DMS114 treated with DMSO at 0.1 percent for 48 hours (cell line): ENCODE measurements around the gene SDHAF3.
A peak's percentile ranks its signal among the peaks of the same experiment; 100 is the strongest.
"Not testable (repeated sequence)": the region's sequence is repeated elsewhere in the genome, so short reads cannot be mapped to it uniquely, and the experiment has no call there.

Source experiments
- DNase-seq: peaks from one replicate; lab custom pipeline; 2025; ENCODE audit not compliant: unreplicated experiment; lab: John Stamatoyannopoulos, UW

SDHAF3 gene

GRCh38 chr7:97123115-97123514 is 5.6 kb downstream of the SDHAF3 start:
- DNase-seq = not testable (repeated sequence)

DNA sequence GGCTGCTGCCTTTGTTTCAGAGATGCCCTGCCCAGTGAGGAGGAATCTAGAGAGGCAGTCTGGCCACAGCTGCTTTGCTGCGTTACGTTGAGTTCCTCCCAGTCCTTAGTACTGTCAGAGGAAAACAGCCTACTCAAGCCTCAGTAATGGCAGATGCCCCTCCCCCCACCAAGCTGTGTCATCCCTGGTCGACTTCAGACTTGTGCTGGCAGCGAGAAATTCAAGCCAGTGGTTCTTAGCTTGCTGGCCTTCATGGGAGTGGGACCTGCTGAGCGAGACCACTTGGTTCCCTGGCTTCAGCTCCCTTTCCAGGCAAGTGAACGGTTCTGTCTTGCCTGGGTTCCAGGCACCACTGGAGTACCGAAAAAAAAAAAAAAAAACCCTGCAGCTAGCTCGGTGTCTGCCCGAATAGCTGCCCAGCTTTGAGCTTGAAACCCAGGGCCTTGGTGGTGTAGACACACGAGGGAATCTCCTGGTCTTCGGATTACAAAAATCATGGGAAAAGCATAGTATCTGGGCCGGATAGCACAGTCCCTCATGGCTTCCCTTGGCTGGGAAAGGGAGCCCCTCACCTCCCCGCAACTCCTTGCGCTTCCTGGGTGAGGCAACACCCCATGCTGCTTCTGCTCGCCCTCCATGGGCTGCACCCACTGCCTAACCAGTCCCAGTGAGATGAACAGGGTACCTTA is 9.1 kb downstream of the SDHAF3 start:
- no peak for DNase-seq

GRCh38 chr7:97128736-97129135 is 11.2 kb downstream of the SDHAF3 start:
- no peak for DNase-seq

DNA sequence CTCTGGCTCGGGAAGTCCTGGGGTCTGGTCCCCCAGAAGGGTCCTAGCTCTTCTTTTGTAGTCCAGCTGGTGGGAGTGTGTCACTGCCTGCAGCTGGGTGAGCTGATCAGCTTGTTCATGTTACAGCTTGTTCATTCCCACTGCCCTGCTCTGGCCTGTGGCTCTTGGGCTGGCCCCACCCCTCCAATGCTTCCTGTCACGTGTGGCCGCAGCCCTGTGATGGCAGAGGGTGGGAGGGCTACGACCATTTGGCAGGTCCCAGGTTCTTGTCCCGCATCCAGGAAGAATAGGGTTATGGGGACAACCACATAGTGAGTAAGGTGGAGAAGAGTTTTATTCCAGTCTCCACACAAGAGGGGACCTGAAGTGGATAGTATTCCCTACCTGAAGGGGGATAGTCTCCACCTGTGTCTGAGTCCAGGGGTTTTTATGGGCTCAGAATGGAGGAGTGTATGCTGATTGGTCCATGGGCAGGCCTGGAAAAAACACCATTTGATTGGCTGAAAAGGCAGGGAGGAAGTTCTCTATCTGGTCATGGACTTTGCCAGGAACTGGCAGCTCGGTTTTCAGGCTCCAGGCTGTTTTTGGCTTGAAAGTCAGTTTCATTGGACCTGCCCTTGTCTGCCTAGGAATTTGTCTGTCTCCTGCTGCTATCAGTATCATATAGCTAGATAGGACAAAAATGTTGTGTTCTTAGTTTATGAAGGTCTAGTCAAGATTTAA is 13.1 kb downstream of the SDHAF3 start:
- no peak for DNase-seq

DNA sequence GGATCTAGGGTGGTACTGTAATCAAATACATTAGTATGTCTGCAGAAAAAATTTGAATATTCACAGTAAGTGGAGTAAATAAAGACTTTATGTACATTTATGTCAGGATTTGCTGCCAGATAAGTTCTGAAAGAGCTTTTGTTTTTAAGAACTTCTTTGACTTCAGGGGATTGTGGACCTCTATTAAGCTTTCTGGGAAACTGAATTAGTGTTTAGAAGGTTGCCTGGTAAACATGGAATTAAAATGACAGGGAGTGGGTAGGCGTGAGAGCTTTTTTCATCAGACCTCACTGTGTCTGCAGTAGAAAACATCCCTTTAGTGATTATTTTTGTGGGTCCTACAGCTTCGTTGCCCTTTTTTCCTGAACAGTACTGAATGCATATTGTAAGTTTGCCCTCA is 15.7 kb downstream of the SDHAF3 start:
- no peak for DNase-seq

DNA sequence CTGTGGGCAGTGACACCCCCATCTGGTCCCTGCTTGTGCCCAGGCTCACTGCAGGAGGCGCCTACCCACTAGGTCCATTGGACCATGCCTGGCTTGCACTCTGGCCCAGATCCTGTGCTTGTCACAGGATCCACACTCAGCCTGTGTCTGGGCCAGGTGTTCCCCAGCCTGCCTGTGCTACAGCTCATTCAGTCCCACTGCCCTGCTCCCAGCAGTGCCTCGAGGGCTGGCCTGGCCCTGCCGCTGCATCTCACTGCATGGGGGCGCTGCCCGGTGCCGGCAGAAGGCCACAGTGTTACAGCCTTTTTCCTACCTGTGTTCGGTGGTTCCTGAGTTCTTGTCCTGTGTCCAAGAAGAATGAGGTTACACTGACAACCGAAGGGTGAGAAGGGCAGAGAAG is 21.3 kb downstream of the SDHAF3 start:
- DNase-seq = no peak

DNA sequence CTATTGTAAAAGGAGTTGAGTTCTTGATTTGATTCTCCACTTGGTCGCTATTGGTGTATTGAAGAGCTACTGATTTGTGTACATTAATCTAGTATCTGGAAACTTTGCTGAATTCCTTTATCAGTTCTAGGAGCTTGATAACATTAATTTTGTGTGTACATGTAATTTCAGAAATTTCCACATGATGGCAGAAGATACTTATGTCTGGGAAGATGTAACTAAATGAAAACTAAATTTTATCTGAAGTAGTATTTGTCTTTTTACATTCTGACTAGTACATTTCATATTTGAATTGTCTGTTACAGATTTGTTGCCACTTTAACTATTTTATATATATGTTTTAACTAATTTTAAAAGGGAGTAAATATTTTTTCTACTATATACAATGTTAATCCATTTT is 27.6 kb downstream of the SDHAF3 start:
- peak; percentile 22 for DNase-seq

DNA sequence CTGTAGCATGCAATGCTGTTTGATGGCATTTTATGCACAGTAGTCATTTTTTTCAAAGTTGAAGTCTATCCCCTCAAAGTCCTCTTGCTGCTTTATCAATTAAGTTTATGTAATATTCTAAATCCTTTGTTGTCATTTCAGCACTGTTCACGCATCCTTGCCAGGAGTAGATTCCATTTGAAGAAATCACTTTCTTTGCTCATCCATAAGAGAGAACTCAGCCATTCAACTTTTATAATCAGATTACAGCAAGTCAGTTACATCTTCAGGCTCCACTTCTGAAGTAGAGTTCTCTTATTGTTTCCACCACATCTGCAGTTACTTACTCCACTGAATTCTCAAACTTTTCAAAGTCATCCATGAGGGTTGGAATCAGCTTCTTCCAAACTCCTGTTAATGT is 32.3 kb downstream of the SDHAF3 start:
- no peak for DNase-seq

DNA sequence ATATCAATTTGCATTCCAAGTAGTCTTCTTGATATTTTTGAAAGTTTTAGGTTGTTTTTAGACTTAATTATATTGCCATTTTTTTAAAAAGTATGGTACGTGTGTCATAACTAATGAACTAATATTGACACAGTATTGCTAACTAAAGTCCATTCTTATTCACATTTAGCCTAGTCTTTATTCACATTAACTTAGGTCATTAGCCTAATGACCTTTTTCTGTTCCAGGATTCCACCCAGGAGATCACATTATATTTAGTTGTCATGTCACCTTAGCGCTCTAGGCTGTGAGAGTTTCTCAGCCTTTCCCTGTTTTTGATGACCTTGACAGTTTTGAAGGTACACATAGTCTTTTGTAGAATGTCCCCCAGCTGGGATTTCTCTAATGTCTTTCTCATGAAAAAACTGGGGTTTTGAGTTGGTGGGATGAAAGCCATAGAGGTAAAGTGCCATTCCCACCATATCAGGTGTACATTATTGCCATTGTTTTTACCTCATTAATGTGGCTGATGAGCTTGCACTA is 38.5 kb downstream of the SDHAF3 start:
- DNase-seq = no peak

DNA sequence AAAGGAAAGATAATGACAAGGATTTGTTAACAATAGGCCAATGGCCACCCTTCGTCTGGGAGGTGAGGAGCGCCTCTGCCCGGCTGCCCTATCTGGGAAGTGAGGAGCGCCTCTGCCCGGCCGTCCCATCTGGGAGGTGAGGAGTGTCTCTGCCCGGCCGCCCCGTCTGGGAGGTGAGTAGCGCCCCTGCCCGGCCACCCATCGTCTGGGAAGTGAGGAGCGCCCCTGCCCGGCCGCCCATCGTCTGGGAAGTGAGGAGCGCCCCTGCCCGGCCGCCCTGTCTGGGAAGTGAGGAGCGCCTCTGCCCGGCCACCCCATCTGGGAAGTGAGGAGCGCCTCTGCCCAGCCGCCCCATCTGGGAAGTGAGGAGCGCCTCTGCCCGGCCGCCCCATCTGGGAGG is 42.5 kb downstream of the SDHAF3 start:
- DNase-seq = not testable (repeated sequence)

DNA sequence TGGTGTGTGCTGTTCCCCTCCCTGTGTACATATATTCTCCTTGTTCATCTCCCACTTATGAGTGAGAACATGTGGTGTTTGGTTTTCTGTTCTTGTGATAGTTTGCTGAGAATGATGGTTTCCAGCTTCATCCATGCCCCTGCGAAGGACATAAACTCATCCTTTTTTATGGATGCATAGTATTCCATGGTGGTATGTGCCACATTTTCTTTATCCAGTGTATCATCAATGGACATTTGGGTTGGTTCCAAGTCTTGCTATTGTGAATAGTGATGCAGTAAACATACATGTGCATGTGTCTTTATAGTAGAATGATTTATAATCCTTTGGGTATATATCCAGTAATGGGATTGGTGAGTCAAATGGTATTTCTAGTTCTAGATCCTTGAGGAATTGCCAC is 44.1 kb downstream of the SDHAF3 start:
- not testable (repeated sequence) for DNase-seq

GRCh38 chr7:97166308-97166707 is 48.8 kb downstream of the SDHAF3 start:
- DNase-seq = no peak

- DNase-seq = no peak
These were observed 49.7 kb downstream of the SDHAF3 start for GRCh38 chr7:97167176-97167575.

DNA sequence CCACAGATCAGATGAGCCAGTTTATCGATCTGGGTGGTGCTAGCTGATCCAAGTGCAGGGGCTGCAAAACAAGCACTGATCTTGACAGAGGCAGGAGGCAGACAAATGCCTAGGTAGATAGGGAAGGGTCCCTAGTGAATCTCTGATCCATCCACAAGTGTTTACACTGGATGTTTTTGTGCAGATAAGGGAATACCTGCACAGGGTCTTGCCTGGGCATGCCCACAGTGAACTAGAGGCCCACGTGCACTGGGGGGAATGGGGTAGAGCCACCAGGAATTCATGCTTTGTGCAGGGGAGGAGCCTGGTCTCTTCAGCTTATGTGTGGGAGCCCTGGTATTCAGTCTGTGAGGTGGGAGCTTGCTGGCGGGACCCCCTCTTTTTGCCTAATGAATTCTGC is 50.3 kb downstream of the SDHAF3 start:
- DNase-seq = no peak

DNA sequence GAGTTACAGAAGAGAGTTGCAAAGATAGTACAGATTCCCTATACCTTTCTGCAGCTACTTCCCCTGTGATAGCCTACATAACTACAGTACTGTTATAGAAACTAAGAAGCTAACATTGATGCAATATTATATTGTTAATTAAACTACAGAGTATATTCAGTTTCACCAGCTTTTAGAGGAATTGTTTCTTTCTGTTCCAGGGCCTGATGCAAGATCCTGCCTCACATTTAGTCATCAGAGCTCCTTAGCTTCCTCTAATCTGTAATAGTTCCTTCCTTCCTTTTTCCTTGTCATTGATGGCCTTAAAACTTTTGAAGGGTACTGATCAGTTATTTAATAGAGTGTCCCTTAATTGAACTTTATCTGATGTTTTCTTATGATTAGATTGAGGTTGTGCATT is 56.8 kb downstream of the SDHAF3 start:
- no peak for DNase-seq

- DNase-seq = peak; percentile 26
These were observed 62.1 kb downstream of the SDHAF3 start for GRCh38 chr7:97179454-97180104.

DNA sequence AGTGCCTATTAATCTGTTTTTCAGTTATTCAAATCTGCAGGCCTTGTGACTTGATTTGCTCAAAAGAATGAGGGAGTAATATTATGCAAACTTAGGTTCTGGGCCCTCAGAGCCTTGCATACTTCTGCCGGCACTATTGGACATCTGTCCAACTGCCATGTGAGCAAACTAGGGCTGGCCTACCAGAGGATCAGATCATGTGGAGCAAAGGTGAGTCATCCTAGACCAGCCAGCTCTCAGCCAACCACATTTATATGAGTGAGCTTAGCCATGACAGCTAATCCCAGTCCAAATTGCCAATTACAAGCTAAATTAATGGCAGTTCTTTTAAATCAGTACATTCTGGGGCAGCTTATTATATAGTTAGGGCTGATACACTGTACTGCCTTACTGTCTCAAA is 69.6 kb downstream of the SDHAF3 start:
- no peak for DNase-seq

- not testable (repeated sequence) for DNase-seq
These were observed 78.7 kb downstream of the SDHAF3 start for GRCh38 chr7:97196174-97196573.

- no peak for DNase-seq
These were observed 81.1 kb downstream of the SDHAF3 start for GRCh38 chr7:97198596-97198995.

DNA sequence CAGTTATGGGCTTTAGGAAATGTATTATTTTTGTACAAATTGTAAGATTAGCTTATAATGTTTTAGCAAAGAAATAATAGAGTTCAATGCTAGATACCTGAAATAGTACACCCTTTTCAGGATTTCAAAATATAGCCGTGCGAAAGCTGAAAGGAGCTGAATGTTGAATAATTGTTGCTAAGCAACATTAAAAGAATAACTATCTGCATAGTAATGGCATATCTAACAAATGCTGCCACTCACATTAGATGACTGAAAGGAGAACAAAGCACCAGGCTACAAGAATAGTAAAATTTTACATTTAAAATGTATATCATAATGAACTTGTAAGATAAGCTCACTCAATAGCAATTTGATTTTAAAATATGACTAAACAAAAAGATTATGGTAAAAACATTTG is 82.5 kb downstream of the SDHAF3 start:
- no peak for DNase-seq

GRCh38 chr7:97203957-97204356 is 86.5 kb downstream of the SDHAF3 start:
- DNase-seq = no peak

GRCh38 chr7:97204821-97205220 is 87.3 kb downstream of the SDHAF3 start:
- DNase-seq = no peak
